DMS153 treated with DMSO at 0.1 percent for 48 hours (cell line): ENCODE results near the gene IQGAP2.

Source experiments
- DNase-seq: peaks from one replicate; lab custom pipeline; 2025; ENCODE audit not compliant: unreplicated experiment; lab: John Stamatoyannopoulos, UW

IQGAP2 gene

DNA sequence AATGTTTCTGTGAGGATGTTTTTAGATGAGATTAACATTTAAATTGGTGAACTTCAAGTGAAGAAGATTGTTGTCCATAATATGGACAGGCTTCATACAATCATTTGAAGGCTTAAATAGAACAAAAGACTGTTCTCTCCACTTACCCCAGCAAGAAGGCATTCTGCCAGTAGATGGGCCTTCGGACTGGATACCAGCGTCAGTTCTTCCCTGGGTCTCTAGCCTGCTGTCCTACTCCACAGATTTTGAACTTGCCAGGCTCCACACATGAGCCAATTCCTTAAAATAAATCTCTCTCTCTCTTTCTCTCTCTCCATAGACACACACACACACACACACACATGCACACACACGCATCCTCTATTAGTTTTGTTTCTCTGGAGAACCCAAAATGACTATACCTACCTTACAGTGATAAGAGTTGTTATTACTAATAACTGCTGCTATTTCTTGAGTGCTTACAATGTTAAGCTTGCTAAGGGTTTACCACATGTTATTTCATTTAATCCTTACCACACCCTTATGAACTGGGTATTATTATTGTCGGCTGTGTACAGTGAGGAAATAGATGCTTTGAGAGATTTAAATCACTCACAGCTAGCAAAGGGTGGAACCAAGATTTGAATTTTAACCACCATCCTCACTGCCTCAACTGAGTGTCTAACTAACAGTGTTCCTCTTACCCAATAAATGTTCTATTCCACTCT lies 19.8 kb upstream of the IQGAP2 start:
- DNase-seq: no peak

DNA sequence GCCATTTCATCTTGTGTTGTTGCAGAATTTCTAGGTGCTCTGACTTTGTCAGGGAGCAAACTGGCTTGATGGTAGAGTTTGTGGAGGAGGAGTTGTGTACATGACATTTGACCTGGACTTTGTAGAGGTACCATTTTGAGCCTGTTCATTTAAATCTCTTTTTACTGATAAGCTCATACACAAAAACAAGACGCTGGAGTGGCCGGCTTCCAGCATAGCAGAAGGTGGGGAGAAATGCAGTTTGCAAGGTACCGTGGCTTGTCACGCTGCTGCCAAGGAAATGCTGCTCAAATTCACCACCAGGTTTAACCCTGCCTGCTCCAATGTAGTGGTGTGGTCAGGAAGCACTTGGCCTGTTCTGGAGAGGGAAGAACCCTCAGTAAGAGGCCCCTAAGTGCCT lies 18.9 kb upstream of the IQGAP2 start:
- DNase-seq: no peak

DNA sequence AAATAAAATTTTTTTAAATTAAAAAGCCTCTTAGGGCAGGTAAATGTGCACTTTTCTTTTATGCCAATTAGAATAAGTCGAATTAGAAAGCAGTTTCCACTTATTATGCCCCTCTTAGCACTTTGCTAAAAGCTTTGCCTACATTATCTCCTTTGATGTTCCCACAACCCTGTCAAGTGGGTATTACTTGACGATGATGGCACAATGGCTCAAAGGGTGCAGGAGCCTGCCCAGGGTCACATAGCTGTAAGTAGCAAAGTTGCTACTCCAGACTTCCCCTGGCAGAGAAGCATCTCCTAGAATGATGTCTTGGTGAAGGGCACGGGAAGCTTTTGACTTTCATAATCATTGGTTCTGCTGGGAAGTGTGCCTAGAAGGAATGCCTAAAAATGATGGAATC lies 18.4 kb upstream of the IQGAP2 start:
- DNase-seq: no peak

DNA sequence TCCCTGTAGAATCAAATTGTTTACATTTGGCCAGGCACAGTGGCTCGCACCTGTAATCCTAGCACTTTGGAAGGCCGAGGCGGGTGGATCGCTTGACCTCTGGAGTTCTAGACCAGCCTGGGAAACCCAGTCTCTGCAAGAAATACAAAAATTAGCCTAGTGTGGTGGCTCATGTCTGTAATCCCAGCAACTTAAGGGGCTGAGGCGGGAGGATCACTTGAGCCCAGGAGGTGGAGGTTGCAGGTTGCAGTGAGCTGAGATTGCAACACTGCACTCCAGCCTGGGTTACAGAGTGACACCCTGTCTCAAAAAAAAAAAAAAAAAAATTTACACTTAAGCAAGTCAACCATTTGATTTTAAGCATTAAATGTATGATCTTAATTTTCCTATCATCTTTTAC lies 17.5 kb upstream of the IQGAP2 start:
- no peak for DNase-seq

DNA sequence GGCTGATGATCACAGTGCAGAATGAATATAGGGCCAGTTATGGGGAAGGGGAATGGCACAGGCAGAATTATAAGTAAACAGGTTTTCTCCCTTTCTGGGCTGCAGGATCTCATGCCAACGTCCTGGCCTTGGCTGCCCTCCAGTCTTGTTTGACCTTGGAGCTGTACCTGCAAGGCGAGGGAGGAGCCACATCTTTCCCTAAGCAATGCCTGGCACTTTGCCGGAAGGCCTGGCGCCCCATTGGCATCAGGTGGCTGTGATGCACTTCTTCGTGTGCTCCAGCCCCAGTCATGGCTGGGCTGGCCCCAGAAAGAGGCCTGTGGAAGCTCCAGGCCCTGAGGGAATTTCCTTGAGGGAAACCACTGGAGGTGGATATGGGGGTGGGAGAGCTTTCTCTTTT lies 16.7 kb upstream of the IQGAP2 start:
- no peak for DNase-seq

DNA sequence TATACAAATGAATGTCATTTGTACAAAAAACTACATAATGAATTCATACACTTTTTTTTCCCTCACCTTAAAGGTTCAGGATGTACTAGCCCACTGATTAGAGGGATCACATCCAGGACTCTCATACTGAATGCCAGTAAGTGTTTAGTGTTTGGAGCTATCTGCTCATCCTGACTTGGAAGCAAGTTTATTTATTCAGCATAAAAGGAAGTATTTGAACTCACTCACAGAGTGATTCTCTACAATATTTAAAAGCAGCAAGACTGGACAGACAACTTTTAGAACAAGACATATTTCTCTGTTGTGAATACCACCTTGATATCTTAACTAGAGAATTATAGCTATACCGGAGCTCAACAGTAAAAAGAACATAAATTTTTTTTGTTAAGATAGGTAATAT lies 14.8 kb upstream of the IQGAP2 start:
- no peak for DNase-seq

DNA sequence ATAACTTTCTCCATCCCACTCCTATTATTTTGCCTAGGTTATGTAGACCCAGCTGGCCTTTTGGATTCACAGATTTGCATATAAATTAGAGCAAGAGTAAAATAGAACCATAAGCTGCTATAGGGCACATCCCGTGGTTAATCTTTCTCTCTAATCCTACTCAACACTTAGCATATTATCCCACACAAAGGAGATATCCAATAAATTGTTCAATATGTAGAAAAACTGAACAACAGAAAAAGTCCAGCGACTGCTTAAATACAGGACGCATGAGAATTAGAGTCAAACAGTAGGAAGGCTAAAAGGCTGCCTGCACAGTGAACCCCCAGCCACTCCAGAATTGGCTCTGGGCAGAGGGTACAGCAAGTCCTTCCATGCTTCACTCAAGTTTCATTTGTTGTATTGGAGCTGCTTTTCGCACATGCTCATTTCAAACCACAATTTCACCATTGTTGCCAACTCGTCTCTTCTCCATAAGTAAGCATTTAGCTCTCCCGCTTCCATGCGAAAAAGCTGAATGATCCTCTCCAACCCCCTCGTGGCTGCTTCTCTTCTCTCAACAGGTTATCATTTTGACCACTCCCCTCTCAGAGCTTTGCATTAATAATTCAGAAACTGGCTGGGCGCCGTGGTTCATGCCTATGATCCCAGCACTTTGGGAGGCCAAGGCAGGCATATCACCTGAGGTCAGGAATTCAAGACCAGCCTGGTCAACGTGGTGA lies 14.1 kb upstream of the IQGAP2 start:
- no peak for DNase-seq

DNA sequence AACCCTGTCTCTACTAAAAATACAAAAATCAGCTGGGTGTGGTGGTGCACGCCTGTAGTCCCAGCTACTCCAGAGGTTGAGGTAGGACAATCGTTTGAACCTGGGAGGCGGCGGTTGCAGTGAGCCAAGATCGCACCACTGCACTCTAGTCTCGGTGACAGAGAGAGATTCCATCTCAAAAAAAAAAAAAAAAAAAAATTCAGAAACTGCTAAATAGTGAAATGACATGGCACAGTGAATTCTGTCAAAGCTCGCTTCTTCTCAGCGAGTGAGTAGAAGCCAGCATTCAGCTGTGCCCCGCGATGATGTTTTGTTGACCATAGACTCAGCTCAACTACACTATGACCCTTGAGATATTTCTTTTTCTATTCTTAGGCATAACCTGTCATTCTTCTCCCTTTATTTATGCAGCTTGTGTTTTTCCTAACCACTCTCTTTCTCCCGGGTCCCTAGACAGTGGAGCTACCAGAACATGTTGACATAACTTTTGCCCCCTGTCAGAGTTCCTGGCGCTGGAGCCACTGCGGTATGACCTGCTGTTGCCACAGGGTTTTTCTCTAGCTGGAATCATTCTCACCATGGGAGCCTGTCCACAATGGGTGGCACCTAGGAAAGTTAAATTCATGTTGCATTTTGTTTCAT lies 13.5 kb upstream of the IQGAP2 start:
- DNase-seq: no peak

DNA sequence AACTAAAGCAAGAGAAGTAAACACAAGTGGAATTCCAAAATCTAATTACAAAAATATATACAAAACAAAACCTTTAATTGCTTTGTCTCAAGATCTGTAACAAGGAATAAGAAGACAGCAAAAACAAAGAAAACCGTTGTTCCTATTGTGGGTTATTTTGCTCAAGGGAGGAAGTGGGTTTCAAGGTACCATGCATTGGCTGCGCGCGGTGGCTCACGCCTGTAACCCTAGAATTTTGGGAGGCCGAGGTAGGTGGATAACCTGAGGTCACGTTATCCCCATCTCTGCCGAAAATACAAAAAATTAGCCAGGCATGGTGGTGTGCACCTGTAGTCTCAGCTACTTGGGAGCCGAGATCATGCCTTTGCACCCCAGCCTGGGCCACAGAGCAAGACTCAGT lies 12.1 kb upstream of the IQGAP2 start:
- no peak for DNase-seq

DNA sequence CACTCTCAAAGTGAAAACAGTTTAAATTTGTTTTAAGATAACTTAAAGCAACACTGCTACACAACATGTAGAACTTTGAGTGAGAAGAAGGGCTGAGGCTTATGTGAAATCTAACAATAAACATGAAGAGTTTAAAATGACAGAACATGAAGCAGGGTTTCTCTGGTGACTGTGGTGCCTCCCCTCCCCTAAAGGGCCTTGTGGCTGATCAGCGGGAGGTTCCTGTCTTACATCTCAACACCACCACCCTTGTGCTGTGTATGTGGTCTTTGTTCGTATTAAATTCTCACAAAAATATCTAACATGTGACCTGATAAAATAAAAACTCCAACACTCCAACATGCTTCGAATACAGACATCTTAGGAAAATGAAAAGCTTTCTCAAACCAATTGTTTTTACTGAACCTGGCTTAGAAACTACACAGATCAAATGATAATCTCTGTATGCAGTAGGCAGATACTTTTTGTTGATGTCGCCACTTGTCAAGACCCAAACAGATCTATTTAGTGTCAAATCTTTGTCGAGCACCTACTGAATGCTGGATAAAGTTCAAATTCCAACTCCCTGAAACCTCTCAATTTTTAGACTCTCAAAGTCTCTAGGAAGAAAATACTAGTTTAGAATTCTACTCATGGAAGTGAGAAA lies 9.9 kb upstream of the IQGAP2 start:
- no peak for DNase-seq

DNA sequence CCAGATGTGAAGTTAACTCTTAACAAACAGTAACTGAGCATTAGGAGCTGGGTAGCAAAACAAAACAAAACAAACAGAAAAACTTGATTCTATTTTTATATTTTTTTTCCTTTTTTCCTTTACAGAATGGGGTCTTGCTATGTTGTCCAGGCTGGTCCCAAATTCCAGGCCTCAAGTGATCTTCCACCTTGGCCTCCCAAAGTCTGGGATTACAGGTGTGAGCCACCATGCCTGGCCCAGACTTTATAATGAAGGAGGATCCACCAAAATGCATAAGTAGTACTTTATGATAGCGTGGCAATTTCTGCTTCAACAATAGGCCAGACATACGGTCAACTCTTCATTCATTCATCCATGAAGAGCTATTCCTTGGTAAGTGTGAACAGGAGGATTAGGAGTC lies 5.9 kb upstream of the IQGAP2 start:
- DNase-seq: no peak

DNA sequence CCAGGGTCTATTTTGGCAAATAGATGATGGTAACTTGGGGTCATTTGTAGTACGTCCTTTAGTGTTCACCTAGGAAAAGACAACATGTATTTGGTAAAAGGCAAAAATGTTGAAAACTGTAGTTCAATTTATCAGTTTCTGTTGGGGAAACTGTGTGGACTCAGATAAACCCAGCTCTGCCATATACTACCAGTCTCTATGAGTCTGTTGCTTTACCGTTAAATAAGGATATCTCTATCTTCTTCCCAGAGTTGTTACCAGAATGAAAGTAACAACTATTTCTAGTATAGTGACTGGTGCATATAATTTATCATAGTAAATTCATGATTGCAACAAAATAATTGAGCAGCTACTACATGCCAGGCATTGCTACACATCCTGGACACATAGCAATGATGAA lies 3.8 kb upstream of the IQGAP2 start:
- no peak for DNase-seq

DNA sequence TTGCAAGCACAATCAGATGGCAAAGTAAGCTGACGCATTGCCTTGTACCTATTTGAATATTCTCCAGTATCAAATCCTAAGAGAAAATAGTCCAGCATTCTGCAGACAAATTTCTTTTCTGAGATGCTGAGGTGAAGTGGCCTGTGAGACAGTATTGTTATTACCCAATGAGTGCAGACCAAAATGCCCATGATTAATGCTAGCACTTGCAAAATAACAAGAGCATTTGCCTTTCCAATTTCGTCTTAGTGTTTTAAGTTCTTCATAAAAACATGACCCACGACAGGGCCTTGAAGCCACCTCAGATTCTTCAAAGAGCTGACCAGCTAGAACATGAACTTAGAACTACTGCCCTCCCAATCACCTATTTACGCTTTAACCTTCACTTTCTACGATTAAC lies 2.6 kb upstream of the IQGAP2 start:
- no peak for DNase-seq

DNA sequence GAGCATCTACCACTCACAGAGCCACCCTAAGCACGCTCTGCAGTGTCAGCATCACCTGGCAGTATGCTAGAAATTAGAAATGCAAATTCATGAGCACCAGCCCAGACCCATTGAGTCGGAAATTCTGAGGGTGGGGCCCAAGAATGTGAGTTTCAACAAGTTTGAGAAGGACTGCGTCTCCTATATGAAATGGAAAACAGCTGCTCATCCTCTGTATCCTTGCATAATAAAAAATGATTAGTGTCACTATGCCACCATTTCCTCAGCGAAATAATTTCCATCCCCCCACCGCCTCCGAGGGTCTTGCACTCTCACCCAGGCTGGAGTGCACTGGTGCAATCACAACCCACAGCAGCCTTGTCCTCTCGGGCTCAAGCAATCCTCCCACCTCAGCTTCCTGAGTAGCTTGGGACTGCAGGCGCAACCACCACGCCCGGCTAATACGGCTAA lies 1.3 kb upstream of the IQGAP2 start:
- DNase-seq: no peak

DNA sequence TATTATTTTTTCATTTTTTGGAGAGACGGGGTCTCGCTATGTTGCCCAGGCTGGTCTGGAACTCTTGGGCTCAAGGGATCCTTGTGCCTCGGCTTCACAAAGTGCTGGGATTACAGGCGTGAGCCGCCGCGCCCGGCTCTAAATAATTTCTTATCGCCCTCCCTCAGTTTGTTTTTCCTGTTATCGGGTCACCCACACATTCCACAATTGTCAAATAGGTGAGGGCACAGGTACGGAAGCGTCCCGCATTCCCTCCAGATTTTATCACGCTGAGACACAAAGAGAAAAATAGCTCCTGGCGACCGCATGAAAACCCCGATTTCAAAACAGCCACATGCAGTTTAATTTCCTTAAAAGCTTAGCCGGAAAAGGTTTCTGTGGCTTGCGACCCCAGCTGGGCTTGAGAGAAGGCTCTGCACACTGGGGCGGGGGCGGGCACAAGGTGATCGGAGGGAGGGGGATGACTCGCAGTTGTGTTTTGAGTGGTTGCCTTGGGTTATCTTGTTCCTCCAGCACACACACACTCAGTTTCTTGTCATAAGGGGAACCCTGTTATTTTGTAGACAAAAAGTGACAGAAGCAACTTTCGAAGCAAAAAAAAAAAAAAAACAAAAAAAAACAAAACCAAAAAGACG lies 717 bp upstream of the IQGAP2 start:
- DNase-seq: no peak

DNA sequence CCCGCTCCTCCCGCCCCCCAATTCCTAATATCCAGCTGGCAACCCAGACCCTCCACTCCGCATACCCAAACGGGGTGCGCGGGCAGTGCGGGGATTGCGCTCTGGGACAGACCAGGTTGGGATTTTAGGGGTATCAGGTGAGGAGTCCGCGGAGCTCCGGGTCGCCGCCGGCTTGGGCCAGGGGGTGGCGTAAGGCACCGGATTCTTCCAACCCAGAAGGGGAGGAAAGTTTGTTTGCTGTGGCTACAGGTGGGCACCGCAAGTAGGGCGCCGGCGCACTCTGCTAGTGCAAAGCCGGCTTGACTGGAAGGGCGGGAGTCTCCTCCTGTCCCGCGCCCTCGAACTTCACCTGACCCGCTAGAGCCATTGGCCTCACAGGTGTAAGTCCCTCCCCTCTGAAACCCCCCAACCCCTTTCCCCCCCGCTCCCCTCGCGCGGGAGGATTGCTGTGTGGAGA lies 709 bp downstream of the IQGAP2 start:
- DNase-seq: no peak

DNA sequence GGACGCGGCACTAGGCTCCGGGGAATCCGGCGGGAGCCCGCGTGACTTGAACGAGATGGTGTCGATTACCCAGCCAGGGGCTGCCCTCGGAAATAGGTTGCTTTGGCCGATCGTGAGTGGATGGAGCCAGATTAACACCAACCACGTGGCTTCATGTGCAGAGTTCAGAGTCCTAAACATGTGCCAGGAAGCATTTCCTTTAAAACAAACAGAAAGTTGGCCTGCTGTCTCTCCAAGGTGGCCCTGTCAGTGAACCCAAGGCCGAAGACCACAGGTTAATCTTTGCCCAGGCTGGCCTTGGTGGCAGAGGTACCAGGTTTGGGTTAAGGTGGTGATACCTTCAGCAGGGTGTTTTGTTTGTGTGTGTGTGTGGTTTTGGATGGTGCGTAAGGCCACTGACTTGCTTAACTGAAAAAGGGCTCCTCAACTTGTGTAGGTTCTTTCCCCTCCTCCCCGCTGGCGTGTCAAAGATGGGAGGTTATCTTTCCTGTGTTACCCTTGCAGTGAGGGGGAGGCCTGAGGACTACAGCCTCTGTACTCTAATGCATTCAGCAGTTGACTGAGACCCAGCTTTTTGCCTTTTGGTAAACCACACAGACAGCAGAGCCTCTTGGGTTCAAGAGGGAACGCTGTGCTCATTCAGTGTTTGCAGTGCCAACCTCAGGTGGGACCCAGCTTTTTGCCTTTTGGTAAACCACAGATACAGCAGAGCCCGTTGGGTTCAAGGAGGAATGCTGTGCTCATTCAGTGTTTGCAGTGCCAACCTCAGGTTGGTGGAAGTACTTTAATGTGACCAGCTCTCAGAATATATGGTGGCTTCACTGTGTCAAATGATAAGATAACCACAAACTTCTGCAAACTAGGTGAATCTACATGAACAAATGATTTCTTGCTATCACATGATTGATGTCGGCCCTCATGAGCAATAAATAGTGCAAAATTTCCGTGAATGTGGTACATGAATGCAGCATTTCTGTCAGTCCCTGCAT lies 1.4 kb downstream of the IQGAP2 start:
- no peak for DNase-seq

DNA sequence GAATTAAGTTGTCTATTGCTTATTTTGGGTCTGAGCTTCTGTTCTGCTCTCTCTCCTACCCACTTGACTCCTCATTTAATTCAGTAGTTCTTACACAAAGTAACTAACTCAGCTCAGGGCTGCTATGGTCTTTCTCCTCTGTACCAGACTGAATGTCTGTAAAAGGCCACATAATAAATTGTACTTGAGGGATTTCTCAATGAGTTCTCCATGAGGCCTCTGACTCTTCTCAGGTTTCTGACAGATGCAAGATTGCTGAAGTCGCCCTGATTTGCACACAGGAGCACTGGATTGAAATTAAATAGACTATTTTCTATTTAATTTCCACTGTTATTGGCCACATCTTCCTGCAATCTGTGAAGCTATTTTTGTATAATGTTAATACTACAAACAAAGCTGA lies 2.9 kb downstream of the IQGAP2 start:
- no peak for DNase-seq

DNA sequence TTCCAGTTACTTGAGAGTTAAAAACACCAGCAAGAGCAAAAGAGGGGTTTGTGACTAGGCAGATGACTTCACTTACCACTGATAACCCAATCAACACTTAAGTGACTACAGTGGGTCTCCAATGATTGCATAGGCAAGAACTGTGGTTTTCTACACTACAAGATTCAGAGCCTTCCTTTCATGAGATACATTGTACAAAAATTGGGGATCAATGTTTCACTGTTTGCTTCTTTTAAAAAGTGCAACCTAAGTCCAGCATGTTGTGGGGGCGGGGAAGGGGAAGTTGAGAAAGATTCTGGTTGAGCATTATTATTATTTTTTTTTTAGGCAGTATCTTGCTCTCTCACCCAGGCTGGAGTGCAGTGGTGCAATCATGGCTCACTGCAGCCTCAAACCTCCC lies 3.6 kb downstream of the IQGAP2 start:
- no peak for DNase-seq

DNA sequence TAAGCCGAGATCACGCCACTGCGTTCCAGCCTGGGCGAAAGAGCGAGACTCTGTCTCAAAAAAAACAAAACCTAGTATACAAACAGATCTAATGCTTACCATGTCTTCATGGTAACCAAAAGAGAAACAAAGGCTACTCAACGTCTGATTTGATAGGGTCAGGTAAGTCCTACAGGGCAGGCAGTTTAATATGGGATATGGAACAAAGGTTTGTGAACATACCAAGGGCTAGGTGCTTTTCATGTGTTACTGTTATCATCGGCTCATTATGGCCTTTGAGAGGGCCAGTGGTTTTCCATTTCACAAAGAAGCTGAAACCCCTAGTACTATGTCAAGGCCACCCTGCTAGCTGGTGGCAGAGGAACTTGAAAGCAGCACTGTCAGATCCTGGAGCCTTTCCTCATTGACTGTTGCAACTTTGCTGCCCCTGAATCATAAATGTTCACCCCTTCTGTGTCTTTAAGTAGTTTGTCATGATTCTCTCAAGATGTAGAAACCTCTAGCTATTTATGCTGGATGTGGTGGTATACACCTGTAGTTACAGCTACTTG lies 5.1 kb downstream of the IQGAP2 start:
- DNase-seq: no peak
